OCI-LY1 (cell line): Measurements from ENCODE around the gene MXD4.

Experiments used
- H2AFZ ChIP-seq: fragments of 200-600 bp; sonication (generic), shearing (Covaris generic); 2 replicates; pipeline ENCODE4 v1.6.0; 2014; ENCODE audit warnings: antibody characterized with exemption, mild to moderate bottlenecking, low read length
- H3F3A ChIP-seq: fragments of 200-600 bp; sonication (generic), shearing (Covaris generic); 2 replicates; pipeline ENCODE4 v1.6.0; 2014; ENCODE audit warnings: mild to moderate bottlenecking, antibody characterized with exemption, low read length, moderate library complexity; ENCODE audit not compliant: insufficient read depth
- H3K27ac ChIP-seq: fragments of 200-600 bp; sonication (generic); 2 replicates; pipeline ENCODE4 v1.5.1; 2014; ENCODE audit warnings: low read length, mixed run types, mild to moderate bottlenecking, low read depth; ENCODE audit not compliant: poor library complexity, severe bottlenecking
- H3K27me3 ChIP-seq: fragments of 200-600 bp; sonication (generic); 2 replicates; pipeline ENCODE4 v1.6.0; 2014; ENCODE audit warnings: antibody characterized with exemption, mild to moderate bottlenecking, low read length, moderate library complexity; ENCODE audit not compliant: insufficient read depth
- H3K36me3 ChIP-seq: fragments of 200-600 bp; sonication (generic); 2 replicates; pipeline ENCODE4 v1.6.1; 2014; ENCODE audit warnings: mild to moderate bottlenecking, antibody characterized with exemption, low read length, moderate library complexity, mixed read lengths; ENCODE audit not compliant: insufficient read depth
- H3K4me1 ChIP-seq: fragments of 200-600 bp; sonication (generic); 2 replicates; pipeline ENCODE4 v1.5.1; 2014; ENCODE audit warnings: mild to moderate bottlenecking, low read length, moderate library complexity; ENCODE audit not compliant: insufficient read depth, severe bottlenecking
- H3K4me2 ChIP-seq: fragments of 200-600 bp; sonication (generic), shearing (Covaris generic); 2 replicates; pipeline ENCODE4 v1.6.1; 2014; ENCODE audit warnings: low read length
- H3K4me3 ChIP-seq: fragments of 200-600 bp; sonication (generic); 2 replicates; pipeline ENCODE4 v1.5.1; 2014; ENCODE audit warnings: low read length, low read depth, mild to moderate bottlenecking, mixed read lengths; ENCODE audit not compliant: poor library complexity, severe bottlenecking
- H3K79me2 ChIP-seq: fragments of 200-600 bp; shearing (Covaris generic); 2 replicates; pipeline ENCODE4 v1.6.1; 2016; ENCODE audit warnings: mixed run types, low read length, mixed read lengths; ENCODE audit not compliant: insufficient read depth
- H3K9ac ChIP-seq: fragments of 200-600 bp; sonication (generic), shearing (Covaris generic); 2 replicates; pipeline ENCODE4 v1.6.1; 2014; ENCODE audit warnings: mild to moderate bottlenecking, low read length, mixed read lengths
- H3K9me2 ChIP-seq: fragments of 200-600 bp; sonication (generic), shearing (Covaris generic); 2 replicates; pipeline ENCODE4 v1.6.1; 2014; ENCODE audit warnings: low read depth, mild to moderate bottlenecking, low read length, mixed read lengths
- H3K9me3 ChIP-seq: fragments of 200-600 bp; shearing (Covaris generic); 2 replicates; pipeline ENCODE4 v1.6.1; 2014; ENCODE audit warnings: low read length, mixed read lengths
- H4K20me1 ChIP-seq: fragments of 200-600 bp; sonication (generic), shearing (Covaris generic); 2 replicates; pipeline ENCODE4 v1.6.0; 2016; ENCODE audit warnings: mild to moderate bottlenecking, low read length; ENCODE audit not compliant: insufficient read depth
- CTCF ChIP-seq: fragments of 200-600 bp; sonication (generic), shearing (Covaris generic); IDR thresholded peaks from 2 replicates; pipeline ENCODE4 v1.5.1; 2017; ENCODE audit warnings: mild to moderate bottlenecking, antibody characterized with exemption, low read length, moderate library complexity, mixed read lengths
- EZH2 ChIP-seq: fragments of 200-600 bp; sonication (generic), shearing (Covaris generic); IDR thresholded peaks from 2 replicates; pipeline ENCODE4 v1.8.0; 2017; ENCODE audit warnings: borderline replicate concordance, mixed run types, mild to moderate bottlenecking, antibody characterized with exemption, low read length, moderate library complexity, mixed read lengths

The MXD4 gene

GRCh38 chr4:2266821-2267220 lies 4.9 kb upstream of the MXD4 start:
- no peaks in the 10 kb centered on the region for H3K9me2 ChIP-seq
- H3K9me3 ChIP-seq: no peaks in the 10 kb centered on the region
- H3K4me2 ChIP-seq: no peak overlapping the region
- H3K79me2 ChIP-seq: no peaks in the 10 kb centered on the region
- H3F3A ChIP-seq: no peaks in the 10 kb centered on the region
- no peak overlapping the region for H3K27ac ChIP-seq
- TF ChIP-seq CTCF (no peak), EZH2 (no peak)
- H3K36me3 ChIP-seq: no peaks in the 10 kb centered on the region
- H2AFZ ChIP-seq: no peak overlapping the region
- peaks cover 19% of the 10 kb centered on the region for H3K4me1 ChIP-seq
- H4K20me1 ChIP-seq: no peaks in the 10 kb centered on the region
- H3K4me3 ChIP-seq: no peak overlapping the region
- H3K27me3 ChIP-seq: no peaks in the 10 kb centered on the region
- H3K9ac ChIP-seq: no peak overlapping the region

- no peaks in the 10 kb centered on the region for H3K27me3 ChIP-seq
- H3K79me2 ChIP-seq: no peaks in the 10 kb centered on the region
- H2AFZ ChIP-seq: no peak overlapping the region
- H3K4me3 ChIP-seq: no peak overlapping the region
- H3K9me3 ChIP-seq: no peaks in the 10 kb centered on the region
- H3K36me3 ChIP-seq: no peaks in the 10 kb centered on the region
- H3K27ac ChIP-seq: no peak overlapping the region
- H3K9me2 ChIP-seq: no peaks in the 10 kb centered on the region
- H4K20me1 ChIP-seq: no peaks in the 10 kb centered on the region
- no peak overlapping the region for H3K4me2 ChIP-seq
- TF ChIP-seq CTCF: no peak
- H3F3A ChIP-seq: no peaks in the 10 kb centered on the region
- H3K9ac ChIP-seq: no peak overlapping the region
- H3K4me1 ChIP-seq: peaks cover 19% of the 10 kb centered on the region
Measured at GRCh38 chr4:2266181-2266580, 4.3 kb upstream of the MXD4 start.

GRCh38 chr4:2265113-2266110 lies 3.5 kb upstream of the MXD4 start:
- no peak overlapping the region for H3K4me3 ChIP-seq
- no peak overlapping the region for H3K27ac ChIP-seq
- H3K4me2 ChIP-seq: no peak overlapping the region
- H3K9me2 ChIP-seq: no peaks in the 10 kb centered on the region
- H2AFZ ChIP-seq: no peak overlapping the region
- H3K9ac ChIP-seq: no peak overlapping the region
- TF ChIP-seq EZH2 (no peak), CTCF (no peak)
- no peaks in the 10 kb centered on the region for H4K20me1 ChIP-seq
- H3K27me3 ChIP-seq: no peaks in the 10 kb centered on the region
- no peaks in the 10 kb centered on the region for H3K36me3 ChIP-seq
- H3K4me1 ChIP-seq: peaks cover 24% of the 10 kb centered on the region
- H3F3A ChIP-seq: no peaks in the 10 kb centered on the region
- no peaks in the 10 kb centered on the region for H3K9me3 ChIP-seq
- no peaks in the 10 kb centered on the region for H3K79me2 ChIP-seq
